GM18505 (cell line): Measurements from ENCODE around the gene SPEM2.
"Not testable (repeated sequence)": the region's sequence is repeated elsewhere in the genome, so short reads cannot be mapped to it uniquely, and the experiment has no call there.

Source experiments
- ATAC-seq: cut with Tn5 transposase; IDR thresholded peaks from one replicate; pipeline ENCODE4 v1.9.1; 2021; ENCODE audit not compliant: unreplicated experiment
- POLR2A ChIP-seq: IDR thresholded peaks from 4 replicates; pipeline ENCODE4 v1.6.1; 2011; ENCODE audit warnings: borderline replicate concordance; ENCODE audit not compliant: insufficient read depth, insufficient read length; ENCODE audit errors: extremely low read depth

Gene SPEM2

DNA sequence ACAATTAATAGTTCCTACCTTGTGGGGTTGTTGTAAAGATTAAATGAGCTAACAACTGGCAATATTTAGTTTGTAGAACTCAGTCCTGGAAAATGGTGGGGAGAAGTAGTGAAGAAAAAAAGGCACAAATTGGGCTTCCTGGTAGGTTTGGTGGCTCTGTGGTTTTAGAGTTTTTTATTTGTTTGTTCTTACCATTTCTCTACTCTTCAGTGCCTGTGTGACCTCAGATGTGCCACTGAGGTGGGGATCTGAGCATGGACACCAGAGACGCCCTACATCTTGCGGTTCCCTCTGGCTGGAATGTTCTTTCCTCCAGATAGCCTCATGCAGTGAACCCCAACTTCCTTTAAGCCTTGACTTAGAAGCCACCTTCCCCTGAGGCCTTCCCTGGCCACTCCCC is 46.3 kb downstream of the SPEM2 start:
- TF ChIP-seq POLR2A: no peak
- no peak for ATAC-seq

DNA sequence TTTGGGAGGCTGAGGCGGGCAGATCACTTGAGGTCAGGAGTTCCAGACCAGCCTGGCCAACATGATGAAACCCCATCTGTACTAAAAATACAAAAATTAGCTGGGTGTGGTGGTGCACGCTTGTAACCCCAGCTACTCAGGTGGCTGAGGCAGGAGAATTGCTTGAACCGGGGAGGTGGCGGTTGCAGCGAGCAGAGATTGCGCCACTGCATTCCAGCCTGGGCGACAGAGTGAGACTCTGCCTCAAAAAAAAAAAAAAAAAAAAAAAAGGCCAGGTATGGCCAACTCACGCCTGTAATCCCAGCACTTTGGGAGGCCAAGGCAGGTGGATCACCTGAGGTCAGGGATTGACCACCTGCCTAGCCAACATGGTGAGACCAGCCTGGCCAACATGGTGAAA is 49.4 kb downstream of the SPEM2 start:
- ATAC-seq: not testable (repeated sequence)

DNA sequence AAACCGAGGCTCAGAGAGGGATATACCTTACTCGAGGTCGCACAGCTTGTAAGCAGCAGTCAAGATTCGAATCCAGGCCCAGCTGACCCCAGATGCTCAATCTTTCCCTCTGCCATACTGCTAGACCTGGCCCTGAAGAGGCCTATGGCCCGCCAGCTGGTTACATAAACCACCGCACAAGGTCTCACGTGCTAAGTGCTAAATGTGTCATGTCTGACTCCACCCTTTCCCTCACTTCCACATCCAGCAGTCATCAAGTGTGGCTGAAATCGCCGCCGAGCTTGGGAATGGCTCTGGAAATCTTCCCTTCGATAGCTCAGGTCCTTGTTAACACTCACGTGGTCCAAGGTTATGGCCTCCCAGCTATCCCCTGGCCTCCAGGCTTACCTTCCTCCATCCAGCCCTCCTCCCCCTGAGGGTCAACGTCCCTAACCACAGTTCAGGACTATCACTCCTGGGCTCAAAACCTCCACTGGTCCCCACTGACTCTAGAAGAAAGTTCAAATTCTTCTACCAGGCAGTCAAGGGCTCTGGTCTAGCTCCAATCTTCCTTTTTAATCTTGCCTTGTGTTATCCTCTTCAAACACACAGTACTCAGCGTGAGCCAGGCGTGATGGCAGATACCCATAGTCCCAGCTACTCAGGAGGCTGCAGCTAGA is 50.5 kb downstream of the SPEM2 start:
- ATAC-seq: no peak

DNA sequence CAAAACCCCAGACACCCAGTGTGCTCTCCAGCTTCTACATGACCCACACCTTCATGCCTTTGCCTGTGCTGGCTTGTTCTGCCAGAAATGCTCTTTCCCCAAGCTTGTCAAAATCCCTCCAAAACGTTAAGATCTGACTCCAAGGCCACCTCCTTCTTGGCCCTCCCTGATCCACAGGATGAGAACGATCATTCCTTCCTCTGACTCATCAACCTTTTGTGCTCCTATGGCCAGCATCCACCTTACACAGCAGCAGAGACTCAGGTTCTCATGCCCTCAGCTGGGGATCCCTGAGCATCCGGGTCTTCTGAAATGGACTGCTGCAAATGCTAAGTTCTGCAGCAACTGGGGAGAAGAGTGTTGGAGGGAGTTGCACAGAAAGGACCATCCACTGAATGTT is 51.1 kb downstream of the SPEM2 start:
- ATAC-seq: no peak
- no peak for TF ChIP-seq POLR2A

More for the DNA sequence above, 50.5 kb downstream of the SPEM2 start:
- no peak for TF ChIP-seq POLR2A

DNA sequence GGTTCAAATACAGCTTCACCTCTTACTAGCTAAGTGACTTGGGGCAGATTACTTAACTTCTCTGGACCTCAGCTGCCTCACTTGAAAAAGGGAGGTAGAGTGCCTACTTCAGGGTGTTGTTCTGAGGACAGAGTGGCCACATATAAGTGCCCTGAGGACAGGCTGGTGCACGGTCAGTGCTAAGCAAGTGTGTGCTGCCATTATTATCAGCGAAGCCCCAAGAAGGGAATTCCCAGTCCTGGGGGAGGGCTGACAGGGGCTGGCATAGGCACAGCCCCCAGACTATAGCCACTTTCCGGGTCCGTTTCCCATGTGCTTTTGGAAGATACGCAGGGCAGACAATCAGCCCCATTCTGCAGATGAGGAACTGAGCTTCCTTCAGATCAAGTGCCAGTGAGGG is 51.5 kb downstream of the SPEM2 start:
- ATAC-seq: no peak
- TF ChIP-seq POLR2A: no peak
